HG02642 (cell line): ENCODE results near the gene TSC1.
"Not testable (repeated sequence)": the region's sequence is repeated elsewhere in the genome, so short reads cannot be mapped to it uniquely, and the experiment has no call there.

Experiments used
- ATAC-seq: cut with Tn5 transposase; IDR thresholded peaks from one replicate; pipeline ENCODE4 v1.9.1; 2021; ENCODE audit warnings: mild to moderate bottlenecking; ENCODE audit not compliant: unreplicated experiment, poor library complexity

TSC1 gene

DNA sequence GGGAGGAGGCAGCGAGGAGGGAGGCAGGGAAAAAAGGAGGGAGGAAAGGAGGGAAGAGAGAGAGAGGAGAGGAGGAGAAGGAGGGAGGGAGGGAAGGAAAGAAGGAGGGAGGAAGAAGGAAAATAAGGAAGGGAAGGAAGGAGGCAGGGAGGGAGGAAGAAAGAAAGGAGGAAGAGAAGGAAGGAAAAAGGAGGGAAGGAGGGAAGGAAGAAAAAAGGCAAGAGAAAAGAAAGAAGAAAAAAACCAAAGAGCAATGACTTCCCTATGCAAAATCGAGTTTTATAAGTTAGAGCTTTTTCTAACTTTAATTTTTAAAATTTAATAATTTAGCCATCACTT, 33.7 kb upstream of the TSC1 start:
- no peak for ATAC-seq

DNA sequence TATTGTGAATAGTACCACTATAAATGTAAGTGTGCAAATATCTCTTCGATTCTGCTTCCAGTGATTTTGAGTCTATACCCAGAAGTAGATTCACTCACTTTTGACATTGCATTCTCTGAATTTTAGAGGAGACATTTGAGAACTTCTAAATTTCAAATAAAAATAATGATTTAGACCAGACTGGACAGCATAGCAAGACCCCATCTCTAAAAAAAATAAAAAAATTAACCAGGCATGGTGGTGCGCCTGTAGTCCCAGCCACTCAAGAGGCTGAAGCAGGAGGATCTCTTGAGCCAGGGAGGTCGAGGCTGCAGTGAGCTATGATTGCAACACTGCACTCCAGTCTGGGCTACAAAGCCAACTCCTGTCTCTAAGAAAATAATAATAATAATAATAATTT, 32.2 kb upstream of the TSC1 start:
- ATAC-seq: no peak

GRCh38 chr9:132975961-132976360, 31.5 kb upstream of the TSC1 start:
- no peak for ATAC-seq

DNA sequence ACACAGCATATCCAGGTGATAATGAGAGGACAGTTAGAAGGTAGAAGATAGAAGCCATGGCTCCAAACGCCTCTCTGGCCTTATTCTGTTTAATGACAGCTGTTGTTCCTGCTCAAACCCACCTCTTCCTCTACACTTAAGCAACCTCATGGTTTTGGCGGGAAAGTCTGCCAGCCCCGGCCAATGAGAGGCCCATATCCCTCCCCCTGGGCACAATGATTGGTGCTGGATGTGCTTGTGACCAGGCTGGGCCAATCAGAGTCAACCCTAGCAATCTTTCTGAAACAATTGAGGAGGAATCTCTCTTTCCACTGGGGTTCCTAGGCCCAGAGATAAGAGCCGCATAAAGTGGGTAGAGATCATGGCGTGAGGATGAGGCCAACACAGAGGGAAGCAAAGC, 29.3 kb upstream of the TSC1 start:
- ATAC-seq: no peak

DNA sequence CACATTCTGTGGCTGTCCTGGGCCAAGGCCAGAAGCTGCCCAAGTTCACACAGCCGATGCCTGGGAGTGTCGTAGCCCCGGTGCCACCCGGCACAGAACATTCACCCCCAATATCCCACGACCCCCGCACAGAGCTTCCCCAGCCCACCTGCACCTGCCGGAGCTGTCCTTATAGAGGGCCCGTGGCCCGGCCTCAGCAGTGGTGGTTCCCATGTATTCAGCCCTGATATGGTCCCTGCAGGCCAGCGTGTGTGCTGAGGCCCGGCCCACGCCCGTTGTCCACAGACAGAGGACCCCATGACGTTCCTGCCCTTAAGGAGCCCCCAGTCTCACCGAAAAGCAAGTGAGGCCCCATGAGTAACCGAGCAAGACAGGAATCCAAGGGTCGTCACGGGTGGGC, 28.8 kb upstream of the TSC1 start:
- no peak for ATAC-seq

DNA sequence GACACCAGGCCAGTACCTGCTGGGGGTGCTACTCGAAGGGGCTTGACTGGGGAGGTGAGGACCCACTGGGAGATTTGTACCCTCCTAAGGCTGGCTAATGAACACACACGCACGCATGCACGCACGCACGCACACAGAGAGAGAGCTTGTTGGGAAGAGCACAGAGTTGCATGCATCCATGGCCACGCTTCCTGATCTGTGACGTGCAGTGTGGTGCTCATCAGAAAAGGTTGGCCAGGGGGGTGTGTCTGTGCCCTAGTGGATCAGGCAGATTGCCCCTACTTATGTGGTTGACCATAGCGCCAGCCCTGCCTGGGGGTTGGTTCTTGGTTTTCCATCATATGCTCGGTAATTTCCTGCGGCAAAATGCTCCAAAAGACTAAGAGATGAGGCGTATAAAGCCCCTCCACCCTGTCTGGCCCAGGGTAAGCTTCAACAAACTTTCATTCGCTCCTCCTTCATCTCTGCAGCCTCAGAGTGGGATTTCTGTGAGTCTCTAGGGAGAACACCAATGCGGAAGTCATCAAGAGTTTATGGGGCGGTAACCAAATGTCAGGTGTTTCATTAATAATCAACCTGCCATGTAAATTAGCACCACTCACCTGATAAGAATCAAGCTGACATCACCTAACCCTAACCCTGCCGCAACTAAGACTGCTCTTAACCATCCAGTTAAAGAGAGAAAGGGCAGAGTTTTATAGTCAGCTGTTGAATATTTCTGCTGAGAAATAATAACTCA, 26.1 kb upstream of the TSC1 start:
- no peak for ATAC-seq

- ATAC-seq: no peak
Measured at GRCh38 chr9:132969783-132970182, 25.4 kb upstream of the TSC1 start.

DNA sequence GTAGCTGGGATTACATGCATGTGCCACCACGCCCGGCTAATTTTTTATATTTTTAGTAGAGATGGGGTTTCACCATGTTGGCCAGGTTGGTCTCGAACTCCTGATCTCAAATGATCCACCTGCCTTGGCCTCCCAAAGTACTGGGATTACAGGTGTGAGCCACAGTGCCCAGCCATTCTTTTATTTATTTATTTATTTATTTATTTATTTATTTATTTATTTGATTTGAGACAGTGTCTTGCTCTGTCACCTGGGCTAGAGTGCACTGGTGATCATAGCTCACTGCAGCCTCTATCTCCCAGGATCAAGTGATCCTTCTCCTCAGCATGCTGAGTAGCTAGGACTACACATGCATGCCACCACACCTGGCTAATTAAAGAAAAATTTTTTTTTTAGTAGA, 23.5 kb upstream of the TSC1 start:
- not testable (repeated sequence) for ATAC-seq

DNA sequence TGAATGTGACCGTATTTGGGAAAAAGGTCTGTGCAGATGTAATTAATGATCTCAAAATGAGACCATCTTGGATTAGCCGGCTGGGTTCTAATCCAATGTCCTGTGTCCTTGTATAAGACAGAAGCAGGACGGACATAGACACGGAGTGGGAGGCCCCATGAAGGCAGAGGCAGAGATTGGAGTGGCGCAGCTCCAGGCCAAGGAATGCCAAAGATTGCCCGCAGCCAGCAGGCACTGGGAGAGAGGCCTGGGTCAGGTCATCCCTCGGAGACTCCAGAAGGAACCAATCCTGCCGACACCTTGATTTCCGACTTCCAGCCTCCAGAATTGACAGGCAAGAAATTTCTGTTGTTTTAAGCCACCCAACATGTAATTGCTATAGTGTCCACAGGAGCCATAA, 21.1 kb upstream of the TSC1 start:
- ATAC-seq: no peak

GRCh38 chr9:132961002-132961401, 16.6 kb upstream of the TSC1 start:
- ATAC-seq: no peak

DNA sequence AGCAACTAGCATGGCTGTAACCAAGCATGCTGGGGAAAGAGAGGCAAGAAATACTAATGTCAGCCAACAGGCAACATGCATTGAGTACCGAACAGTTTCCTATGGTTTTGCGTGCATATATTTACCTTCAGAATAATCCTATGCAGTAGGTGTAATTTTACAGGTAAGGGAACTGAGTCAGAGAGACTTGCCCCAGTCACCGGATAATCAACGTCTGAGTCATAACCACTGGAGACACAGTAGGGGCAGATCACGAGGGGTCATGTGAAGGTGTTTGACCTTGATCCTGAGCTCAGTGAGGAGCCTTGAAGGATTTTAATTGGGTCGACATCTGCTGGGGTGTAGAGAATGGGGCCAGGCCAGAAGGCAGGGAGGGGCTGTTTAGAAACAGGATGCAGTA, 13.4 kb upstream of the TSC1 start:
- ATAC-seq: no peak

DNA sequence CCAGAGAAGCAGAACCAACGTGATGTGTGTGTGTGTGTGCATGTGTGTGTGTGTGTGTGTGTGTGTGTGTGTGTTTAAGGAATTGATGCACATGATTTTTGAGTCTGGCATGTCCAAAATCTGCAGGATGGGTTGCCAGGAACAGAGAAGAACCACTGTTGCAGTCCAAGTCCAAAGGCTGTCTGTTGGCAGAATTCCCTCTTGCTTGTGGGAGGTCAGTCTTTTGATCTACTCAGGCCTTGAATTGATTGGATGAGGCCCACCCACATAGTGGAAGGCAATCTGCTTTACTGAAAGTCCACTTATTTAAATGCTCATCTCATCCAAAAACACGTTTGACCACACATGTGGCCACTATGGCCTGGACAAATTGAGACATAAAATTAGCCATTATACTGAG, 11.4 kb upstream of the TSC1 start:
- ATAC-seq: no peak

- no peak for ATAC-seq
Measured at GRCh38 chr9:132955123-132955522, 10.7 kb upstream of the TSC1 start.

GRCh38 chr9:132949709-132950108, 5.3 kb upstream of the TSC1 start:
- no peak for ATAC-seq

- no peak for ATAC-seq
Measured at GRCh38 chr9:132948482-132949050, 4.2 kb upstream of the TSC1 start.

DNA sequence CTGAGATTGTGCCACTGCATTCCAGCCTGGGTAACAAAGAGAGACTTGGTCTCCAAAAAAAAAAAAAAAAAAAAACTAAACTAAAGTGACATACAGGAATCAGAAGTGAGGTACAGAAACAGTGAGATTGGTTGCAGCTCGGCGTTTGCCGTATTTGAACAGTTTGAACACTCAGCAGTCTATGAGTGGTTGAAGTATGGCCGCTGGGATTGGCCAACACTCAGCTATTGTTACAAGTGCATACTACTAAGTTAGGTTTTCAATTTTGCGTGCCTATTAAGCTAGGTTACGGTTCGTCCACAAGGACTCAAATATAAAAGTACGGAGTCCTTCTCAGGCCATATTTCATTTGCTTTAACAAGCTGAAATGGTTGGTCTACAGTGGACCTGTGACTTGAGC, 3.3 kb upstream of the TSC1 start:
- no peak for ATAC-seq

DNA sequence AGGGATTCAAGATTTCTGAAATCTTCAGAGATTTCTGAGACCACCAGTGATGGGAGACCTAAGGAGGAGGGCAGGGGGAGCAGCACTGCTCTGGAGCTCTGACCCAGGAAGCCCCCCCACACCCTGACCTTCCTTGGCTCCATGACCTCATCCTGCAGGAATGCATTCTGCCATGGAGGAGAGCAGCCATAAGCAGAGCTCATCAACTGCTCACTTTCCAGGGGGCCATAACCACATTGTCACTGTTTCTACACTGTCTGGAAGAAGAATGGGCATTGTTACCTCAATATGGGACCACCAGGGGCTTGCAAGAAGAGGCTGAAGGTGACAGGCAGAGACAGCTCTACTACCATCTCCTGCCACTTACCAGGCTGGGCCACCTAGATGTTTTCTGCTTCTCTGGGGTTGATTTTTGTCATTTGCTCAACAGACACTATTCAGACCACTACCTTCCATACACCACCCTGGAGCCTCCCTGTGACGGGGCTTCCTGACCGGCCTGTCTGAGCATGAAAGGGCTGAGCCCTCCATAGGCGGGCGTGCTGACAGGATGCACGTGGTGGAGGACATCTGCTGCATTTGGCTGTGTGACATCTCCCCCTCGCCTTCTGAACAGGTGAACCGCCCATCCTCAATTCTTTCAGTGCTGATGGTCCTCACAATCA, 2.3 kb upstream of the TSC1 start:
- no peak for ATAC-seq

DNA sequence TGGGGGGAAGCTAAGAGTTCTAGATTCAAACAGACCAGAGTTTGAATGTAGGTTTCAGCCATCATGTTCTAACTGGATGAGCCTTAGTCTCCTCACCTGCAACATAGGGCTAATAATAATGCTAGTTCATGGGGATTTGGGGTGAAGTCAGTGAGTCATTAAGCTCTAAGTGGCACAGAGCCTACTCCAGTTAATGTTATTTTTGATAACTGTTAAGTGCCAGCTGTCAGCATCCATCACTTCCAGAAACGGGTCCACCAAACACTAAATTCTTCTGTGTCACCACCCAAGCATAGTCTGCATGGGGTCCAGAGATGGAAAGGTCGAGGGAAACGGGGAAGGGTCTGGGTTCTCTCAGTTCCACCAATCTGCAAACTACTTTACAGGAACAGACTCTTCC, 1.8 kb upstream of the TSC1 start:
- ATAC-seq: no peak

DNA sequence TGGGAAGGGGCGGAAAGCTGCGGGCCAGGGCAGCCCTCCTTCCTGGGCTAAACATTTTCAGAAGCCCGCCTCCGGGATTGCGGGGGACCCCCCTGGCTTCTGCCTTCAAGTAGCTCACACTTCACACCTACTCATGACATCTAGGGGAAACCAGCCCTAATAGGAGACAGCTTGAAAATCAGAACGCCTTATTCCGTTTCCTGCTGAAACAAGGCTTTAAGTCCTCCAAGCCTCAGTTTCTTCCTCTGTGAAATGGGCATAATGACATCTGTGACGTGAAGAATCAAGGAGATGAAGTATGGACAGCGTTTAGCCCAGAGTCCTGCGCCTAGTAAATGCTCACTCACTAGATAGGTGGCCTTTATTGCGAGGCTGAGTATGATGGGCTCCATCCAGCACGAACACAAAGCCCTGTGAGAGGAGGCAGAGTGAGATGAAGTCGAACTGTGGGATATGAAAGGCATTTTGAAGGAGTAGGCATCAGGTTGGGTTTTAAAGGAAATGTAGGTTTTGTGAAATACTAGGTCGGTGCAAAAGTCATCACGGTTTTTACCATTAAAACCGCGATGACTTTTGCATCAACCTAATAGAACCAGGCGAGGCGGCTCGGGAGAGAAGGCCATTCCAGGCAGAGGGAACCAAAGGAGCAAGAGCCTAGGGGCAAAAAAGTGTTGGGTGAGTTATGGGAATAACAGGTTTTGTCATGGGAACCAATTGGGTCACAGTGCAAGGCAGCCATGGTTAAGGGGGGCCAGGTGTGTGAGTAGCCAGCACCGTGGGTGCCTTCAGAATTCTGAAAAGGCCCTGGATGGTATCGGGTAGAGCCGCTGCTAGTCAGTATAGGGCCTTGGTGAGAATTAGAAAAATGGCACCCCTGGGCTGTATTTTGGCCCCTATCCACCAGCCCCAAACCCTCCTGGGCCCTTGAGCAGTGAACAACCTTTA, 1.0 kb upstream of the TSC1 start:
- no peak for ATAC-seq

DNA sequence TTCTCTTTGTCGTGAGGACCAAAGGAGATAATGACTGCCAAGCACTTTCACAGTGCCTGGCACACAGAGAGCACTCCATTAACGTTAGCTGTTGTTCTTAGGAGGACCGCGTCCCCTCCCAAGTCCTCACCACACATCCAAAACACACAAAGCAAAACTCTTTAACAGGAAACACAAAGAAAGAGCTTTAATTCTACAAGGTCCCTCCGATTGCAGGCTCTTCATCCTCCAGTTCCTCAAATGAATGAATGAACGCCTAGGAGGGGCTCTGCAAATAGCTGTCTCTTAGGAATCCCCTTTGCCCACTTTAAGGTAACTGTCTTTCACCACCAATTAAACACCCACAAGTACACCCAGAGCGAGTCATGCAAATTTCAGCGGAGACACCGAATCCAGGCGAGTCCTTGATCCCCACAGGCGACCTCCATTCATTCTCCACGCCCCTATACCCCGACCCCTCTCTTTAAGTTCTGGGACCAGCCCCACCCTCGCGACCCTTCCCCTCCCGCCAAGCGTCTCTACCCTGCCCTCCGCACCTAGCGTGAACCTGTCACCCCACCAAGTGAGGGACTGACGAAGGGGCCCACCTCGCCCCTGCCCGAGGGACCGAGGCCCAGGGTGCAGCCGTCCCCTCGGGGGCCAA, 644 bp downstream of the TSC1 start:
- peak; percentile 14 for ATAC-seq
